SH-SY5Y (cell line): ENCODE results near the gene IL4.

ENCODE experiments used
- GATA2 ChIP-seq: IDR thresholded peaks from 2 replicates; pipeline ENCODE4 v1.6.1; 2011; ENCODE audit warnings: mild to moderate bottlenecking, low read depth, low read length
- GATA3 ChIP-seq: IDR thresholded peaks from 2 replicates; pipeline ENCODE4 v1.6.1; 2011; ENCODE audit warnings: low read depth, mild to moderate bottlenecking, low read length, moderate library complexity

GRCh38 chr5:132692632-132692967 is 18.8 kb downstream of the IL4 start:
- TF ChIP-seq GATA2 (no peak), GATA3 (no peak)
